KMS-11 (cell line): Measurements from ENCODE around the gene OTOF.

Experiments
- H2AFZ ChIP-seq: fragments of 200-600 bp; sonication (generic); 2 replicates; pipeline ENCODE4 v1.6.1; 2016; ENCODE audit warnings: antibody characterized with exemption, mixed run types, low read depth
- H3K27ac ChIP-seq: fragments of 200-600 bp; sonication (generic); 2 replicates; pipeline ENCODE4 v1.6.1; 2016; ENCODE audit warnings: mild to moderate bottlenecking, mixed run types
- H3K27me3 ChIP-seq: fragments of 200-600 bp; sonication (generic); 2 replicates; pipeline ENCODE4 v1.6.1; 2017; ENCODE audit warnings: mild to moderate bottlenecking, low read depth, mixed run types, moderate library complexity; ENCODE audit not compliant: insufficient read depth
- H3K36me3 ChIP-seq: fragments of 200-600 bp; sonication (generic); 2 replicates; pipeline ENCODE4 v1.6.1; 2017; ENCODE audit warnings: mild to moderate bottlenecking, mixed run types; ENCODE audit not compliant: insufficient read depth
- H3K4me1 ChIP-seq: fragments of 200-600 bp; sonication (generic); 2 replicates; pipeline ENCODE4 v1.6.1; 2016; ENCODE audit warnings: mild to moderate bottlenecking, low read depth, mixed run types; ENCODE audit not compliant: poor library complexity, severe bottlenecking
- H3K4me2 ChIP-seq: fragments of 200-600 bp; sonication (generic); 2 replicates; pipeline ENCODE4 v1.7.0; 2016; ENCODE audit warnings: mild to moderate bottlenecking, mixed run types
- H3K4me3 ChIP-seq: fragments of 200-600 bp; sonication (generic); IDR thresholded peaks from 2 replicates; pipeline ENCODE4 v1.6.1; 2017; ENCODE audit warnings: low read depth, low read length, mixed read lengths; ENCODE audit not compliant: insufficient read depth
- H3K79me2 ChIP-seq: fragments of 200-600 bp; sonication (generic); 2 replicates; pipeline ENCODE4 v1.6.1; 2016; ENCODE audit warnings: low read depth, mixed run types; ENCODE audit not compliant: insufficient read depth
- H3K9ac ChIP-seq: fragments of 200-600 bp; sonication (generic); 2 replicates; pipeline ENCODE4 v1.6.1; 2016; ENCODE audit warnings: mild to moderate bottlenecking, mixed run types
- H4K20me1 ChIP-seq: fragments of 200-600 bp; sonication (generic); 2 replicates; pipeline ENCODE4 v1.6.1; 2016; ENCODE audit warnings: mild to moderate bottlenecking, mixed run types; ENCODE audit not compliant: insufficient read depth
- CTCF ChIP-seq: fragments of 200-600 bp; sonication (generic); conservative IDR thresholded peaks from 2 replicates; pipeline ENCODE4 v1.6.1; 2017; ENCODE audit warnings: low read depth, mild to moderate bottlenecking, antibody characterized with exemption, low read length, moderate library complexity, mixed read lengths

OTOF gene

GRCh38 chr2:26504002-26504401 lies 26.1 kb upstream of the OTOF start:
- Histone ChIP-seq H4K20me1 (no peaks in the 10 kb centered on the region), H3K4me1 (no peaks in the 10 kb centered on the region), H3K4me3 (no peak overlapping the region), H2AFZ (peak overlapping the region; percentile 94), H3K79me2 (no peaks in the 10 kb centered on the region), H3K27ac (no peak overlapping the region), H3K36me3 (no peaks in the 10 kb centered on the region), H3K4me2 (peak overlapping the region; percentile 58; the same call in 1 of the 2 replicates), H3K9ac (peak overlapping the region; percentile 18; the same call in 1 of the 2 replicates), H3K27me3 (peaks cover 3% of the 10 kb centered on the region; the same call in 1 of the 2 replicates)
- TF ChIP-seq CTCF: no peak

GRCh38 chr2:26503231-26503880 lies 25.4 kb upstream of the OTOF start:
- peak; percentile 91 for TF ChIP-seq CTCF
- H2AFZ ChIP-seq: peak overlapping the region; percentile 94
- H3K79me2 ChIP-seq: no peaks in the 10 kb centered on the region
- peak overlapping the region; percentile 58; the same call in 1 of the 2 replicates for H3K4me2 ChIP-seq
- H3K27me3 ChIP-seq: peaks cover 3% of the 10 kb centered on the region; the same call in 1 of the 2 replicates
- H3K4me3 ChIP-seq: peak overlapping the region; percentile 83
- H3K27ac ChIP-seq: no peak overlapping the region
- H3K36me3 ChIP-seq: no peaks in the 10 kb centered on the region
- peak overlapping the region; percentile 18; the same call in 1 of the 2 replicates for H3K9ac ChIP-seq
- no peaks in the 10 kb centered on the region for H3K4me1 ChIP-seq
- H4K20me1 ChIP-seq: no peaks in the 10 kb centered on the region

GRCh38 chr2:26500406-26500805 lies 22.5 kb upstream of the OTOF start:
- H3K79me2 ChIP-seq: no peaks in the 10 kb centered on the region
- no peaks in the 10 kb centered on the region for H4K20me1 ChIP-seq
- 0 out of 2 replicates have a peak, but pooled peaks cover 3% of the 10 kb centered on the region for H3K27me3 ChIP-seq
- H3K4me2 ChIP-seq: no peak overlapping the region
- H2AFZ ChIP-seq: no peak overlapping the region
- H3K9ac ChIP-seq: no peak overlapping the region
- H3K27ac ChIP-seq: no peak overlapping the region
- H3K4me1 ChIP-seq: no peaks in the 10 kb centered on the region
- TF ChIP-seq CTCF: no peak
- no peak overlapping the region for H3K4me3 ChIP-seq
- H3K36me3 ChIP-seq: no peaks in the 10 kb centered on the region

- TF ChIP-seq CTCF: no peak
- H3K27ac ChIP-seq: no peak overlapping the region
- no peaks in the 10 kb centered on the region for H3K4me1 ChIP-seq
- H3K4me2 ChIP-seq: no peak overlapping the region
- no peaks in the 10 kb centered on the region for H4K20me1 ChIP-seq
- H3K27me3 ChIP-seq: 0 out of 2 replicates have a peak, but pooled peaks cover 3% of the 10 kb centered on the region
- H3K79me2 ChIP-seq: no peaks in the 10 kb centered on the region
- H3K36me3 ChIP-seq: no peaks in the 10 kb centered on the region
- H3K9ac ChIP-seq: no peak overlapping the region
- no peak overlapping the region for H3K4me3 ChIP-seq
- no peak overlapping the region for H2AFZ ChIP-seq
Measured at GRCh38 chr2:26495705-26496297, 17.9 kb upstream of the OTOF start.
